RKO (cell line): Measurements from ENCODE around the gene RPUSD1.
"Not testable (repeated sequence)": the region's sequence is repeated elsewhere in the genome, so short reads cannot be mapped to it uniquely, and the experiment has no call there.

ENCODE experiments used
- DNase-seq: peaks from one replicate; pipeline ENCODE4 v3.0.0-alpha.2; 2016; ENCODE audit warnings: low spot score

The RPUSD1 gene

GRCh38 chr16:766008-766819 lies 22.0 kb downstream of the RPUSD1 start:
- DNase-seq, result no peak

- no peak for DNase-seq
Measured at GRCh38 chr16:765488-765865, 22.7 kb downstream of the RPUSD1 start.

GRCh38 chr16:764848-765487 lies 23.2 kb downstream of the RPUSD1 start:
- no peak for DNase-seq

GRCh38 chr16:764184-764750 lies 23.9 kb downstream of the RPUSD1 start:
- DNase-seq, result no peak

DNA sequence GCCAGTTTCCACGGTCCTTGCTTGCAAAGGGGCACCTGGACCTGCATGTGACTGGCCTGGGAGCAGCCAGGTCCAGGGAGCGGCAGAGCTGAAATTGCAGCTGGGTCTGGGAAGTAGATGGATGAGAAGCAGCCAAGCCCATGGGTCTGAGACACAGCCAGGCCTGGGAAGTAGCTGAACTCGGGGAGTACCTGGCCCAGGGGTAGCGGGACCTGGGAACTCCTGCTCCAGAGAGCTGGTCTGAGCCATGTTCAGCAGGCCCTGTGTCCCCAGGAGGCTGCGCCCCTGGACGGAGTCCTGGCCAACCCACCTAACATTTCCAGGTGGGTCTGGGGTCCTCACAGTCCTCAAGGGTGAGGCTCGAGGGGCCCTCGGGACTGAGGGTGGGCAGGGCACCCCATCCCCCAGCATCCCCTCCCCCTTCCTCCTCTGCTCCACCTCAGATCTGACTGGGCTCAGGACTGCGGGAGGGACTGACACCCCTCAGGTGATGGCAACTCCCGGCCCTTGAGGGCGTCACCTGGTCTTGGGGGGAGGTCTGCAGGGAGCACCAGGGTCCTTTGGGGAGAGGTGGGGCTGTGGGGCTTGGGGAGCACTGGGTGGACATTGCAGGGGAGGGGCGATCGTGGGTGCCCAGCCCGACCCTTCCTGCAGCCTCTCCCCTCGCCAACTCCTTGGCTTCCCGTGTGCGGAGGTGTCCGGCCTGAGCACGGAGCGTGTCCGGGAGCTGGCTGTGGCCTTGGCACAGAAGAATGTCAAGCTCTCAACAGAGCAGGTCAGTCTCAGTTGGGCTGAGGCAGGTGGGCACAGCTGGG lies 24.6 kb downstream of the RPUSD1 start:
- DNase-seq, result no peak

DNA sequence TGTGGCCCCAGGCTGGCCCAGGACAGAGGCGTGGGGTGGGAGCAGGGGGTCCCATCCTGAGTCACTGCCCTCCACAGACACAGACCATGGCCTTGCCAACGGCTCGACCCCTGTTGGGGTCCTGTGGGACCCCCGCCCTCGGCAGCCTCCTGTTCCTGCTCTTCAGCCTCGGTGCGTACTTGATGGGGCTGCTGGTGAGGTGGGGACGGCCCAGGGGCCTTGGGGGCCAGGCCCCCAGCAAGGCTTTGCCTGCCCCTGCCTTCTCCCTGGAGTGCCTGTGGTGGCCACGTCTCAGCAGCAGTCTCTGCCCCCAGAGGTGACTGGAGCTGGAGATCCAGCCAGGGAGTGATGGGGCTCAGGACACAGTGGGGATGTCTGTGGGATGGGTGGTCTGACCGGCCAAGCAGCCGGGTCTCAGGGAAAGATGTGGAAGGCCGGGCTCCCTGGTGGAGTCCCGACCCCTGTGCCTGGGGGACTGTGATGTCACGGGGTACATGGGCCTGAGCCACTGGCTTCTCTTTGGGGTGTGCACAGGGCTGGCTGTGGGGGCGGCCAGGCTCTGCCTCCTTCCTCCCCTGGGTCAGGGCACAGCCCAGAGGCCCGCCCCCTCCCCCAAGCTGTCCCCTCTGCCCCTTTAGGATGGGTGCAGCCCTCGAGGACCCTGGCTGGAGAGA lies 25.4 kb downstream of the RPUSD1 start:
- DNase-seq, result no peak

DNA sequence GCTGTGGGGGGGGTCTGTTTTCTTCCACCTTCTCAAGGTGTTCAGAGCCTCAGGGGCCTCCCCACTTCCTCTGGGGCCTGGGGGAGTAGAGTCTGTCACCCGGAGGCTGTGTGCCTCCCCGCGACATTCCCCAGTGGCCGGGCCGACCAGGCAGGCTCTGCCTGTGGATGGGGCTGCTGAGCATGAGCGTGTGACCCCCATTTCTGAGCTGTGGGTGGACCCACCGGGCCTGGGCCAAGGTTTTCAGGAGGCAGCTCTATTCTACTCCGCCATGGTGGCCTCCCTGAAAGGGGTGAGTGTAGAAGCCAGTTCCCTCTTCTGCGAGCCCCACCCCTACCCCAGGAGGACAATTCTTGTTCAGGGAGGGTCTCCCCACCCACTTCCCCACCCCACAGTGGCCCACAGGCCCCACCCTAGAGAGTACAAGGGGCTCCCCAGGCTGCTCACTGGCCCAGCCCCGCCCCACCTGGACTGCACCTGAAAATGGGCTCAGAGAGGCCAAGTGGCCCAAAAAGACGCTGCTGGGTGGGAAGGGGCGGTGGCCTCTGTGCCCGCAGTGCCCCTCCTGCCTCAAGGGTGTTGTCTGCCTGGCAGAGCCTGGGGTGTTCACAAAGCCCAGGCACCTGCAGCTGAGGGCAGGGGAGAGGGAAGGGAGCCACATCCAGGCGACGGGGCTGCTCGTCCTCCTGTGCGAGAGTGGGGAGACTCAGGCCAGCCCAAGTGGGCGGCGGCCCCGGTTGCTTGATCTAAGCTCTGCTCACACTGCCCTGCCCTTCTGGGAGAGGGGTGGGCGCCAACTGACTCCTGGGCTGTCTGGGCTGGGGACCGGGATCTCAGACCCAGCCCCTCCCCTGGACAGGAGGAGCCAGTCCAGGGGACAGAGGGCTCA lies 26.3 kb downstream of the RPUSD1 start:
- DNase-seq, result no peak

GRCh38 chr16:760545-761343 lies 27.4 kb downstream of the RPUSD1 start, which contains the start of gene MSLN:
MSLN (plus strand) TSS chr16:760734; CDS start chr16:762681, 1,947 bp downstream.
- DNase-seq, result no peak

- no peak for DNase-seq
Measured at GRCh38 chr16:760065-760464, 28.1 kb downstream of the RPUSD1 start.

- no peak for DNase-seq
Measured at GRCh38 chr16:759110-759910, 28.9 kb downstream of the RPUSD1 start.

- no peak for DNase-seq
Measured at GRCh38 chr16:756428-756827, 31.8 kb downstream of the RPUSD1 start.

GRCh38 chr16:754656-755055 lies 33.5 kb downstream of the RPUSD1 start:
- no peak for DNase-seq

DNA sequence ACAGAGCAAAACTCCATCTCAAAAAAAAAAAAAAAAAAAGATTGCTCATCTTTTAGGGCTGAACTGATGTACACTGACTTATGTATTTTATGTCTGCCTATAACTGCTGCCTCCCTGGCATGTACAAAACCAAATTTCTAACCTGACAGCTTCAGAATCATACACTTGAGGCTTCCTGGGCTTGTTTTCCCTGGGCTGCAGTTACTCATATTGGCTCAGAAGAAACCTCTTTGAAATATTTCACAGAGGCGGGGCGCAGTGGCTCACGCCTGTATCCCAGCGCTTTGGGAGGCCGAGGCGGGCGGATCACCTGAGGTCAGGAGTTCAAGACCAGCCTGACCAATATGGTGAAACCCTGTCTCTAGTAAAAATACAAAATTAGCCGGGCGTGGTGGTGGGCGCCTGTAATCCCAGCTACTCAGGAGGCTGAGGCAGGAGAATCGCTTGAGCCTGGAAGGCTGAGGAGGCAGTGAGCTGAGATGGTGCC lies 34.0 kb downstream of the RPUSD1 start:
- DNase-seq, result not testable (repeated sequence)

DNA sequence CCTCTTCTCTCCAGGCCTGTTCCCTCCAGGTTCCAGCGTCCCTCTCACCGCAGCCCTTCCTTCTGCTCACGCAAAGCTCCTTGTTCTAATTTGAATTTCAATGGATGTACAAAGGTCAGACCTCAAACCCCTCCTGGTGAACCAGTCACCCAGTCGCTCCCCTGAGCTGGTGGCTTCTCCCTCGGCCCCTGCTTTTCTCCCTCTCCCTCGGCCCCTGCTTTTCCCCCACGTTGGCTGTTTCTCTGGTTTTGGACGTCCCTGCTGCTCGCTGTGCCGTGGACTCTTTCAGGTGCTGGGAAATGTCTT lies 36.2 kb downstream of the RPUSD1 start:
- no peak for DNase-seq

- no peak for DNase-seq
Measured at GRCh38 chr16:751152-752006, 36.8 kb downstream of the RPUSD1 start.

GRCh38 chr16:750485-750884 lies 37.7 kb downstream of the RPUSD1 start:
- DNase-seq, result no peak

DNA sequence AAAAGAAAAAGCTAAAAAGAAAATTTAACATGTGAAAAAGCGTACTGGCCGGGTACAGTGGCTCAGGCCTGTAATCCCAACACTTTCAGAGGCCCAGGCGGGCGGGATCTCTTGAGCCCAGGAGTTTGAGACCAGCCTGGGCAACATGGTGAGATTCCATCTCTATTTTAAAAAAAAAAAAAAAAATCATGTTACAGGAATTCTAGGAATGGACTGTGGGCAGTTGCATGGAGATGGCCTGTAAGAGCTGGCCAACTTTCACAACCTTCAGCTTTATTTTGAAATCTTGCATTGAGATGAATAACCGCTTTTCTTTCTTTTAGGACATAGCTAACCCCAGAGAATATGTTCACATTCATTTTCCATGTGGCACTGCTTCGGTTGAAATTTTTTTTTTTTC lies 39.2 kb downstream of the RPUSD1 start:
- no peak for DNase-seq
